ENCODE measurements around the gene C5orf34.
"Not testable (repeated sequence)": the region's sequence is repeated elsewhere in the genome, so short reads cannot be mapped to it uniquely, and the experiment has no call there.

Gene C5orf34

DNA sequence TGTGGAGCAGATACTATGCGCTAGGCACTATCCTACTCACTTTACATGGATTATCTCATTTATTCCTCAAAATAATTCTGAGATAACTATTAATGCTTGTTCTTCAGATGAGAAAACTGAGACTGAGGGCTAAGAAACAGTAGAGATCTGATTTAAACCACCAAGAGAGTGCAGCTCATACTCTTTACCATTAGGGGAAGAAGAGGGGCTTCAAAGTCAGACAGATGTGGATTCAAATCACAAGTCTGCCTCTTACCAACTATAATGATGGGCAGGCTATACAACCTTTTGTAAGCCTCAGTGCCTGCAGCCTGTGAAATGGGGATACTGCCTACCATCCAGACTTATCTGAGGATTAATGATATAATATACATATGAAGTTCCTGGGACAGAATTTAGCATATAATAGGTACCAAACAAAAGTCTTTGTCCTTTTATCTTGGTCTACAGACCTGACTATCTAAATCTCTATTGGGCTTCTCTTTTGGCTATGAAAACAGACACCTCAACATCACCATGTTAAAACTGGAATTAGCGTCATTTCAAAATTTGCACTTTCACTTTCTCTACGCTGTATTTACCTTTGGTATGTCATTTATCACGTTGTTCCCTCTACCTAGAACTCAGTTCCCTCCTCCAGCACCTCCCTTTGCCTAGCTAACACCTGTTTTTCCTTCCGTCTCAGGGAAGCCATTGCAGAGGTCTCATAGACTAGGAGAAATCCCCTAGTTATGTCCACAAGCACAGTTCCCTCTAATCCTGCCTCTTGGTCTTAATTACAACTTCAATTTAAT lies 17.4 kb downstream of the C5orf34 start:
- H3K36me3 Mint-ChIP-seq (ENCODE audit: insufficient read depth): no peaks in the 10 kb centered on the region
- H3K27ac Mint-ChIP-seq (ENCODE audit: low read depth): peak overlapping the region; percentile 22
- H3K27me3 Mint-ChIP-seq: no peaks in the 10 kb centered on the region
- DNase-seq (ENCODE audit: low spot score in 2 of 2): no peak
- peak; percentile 54 for ATAC-seq (replicated peaks; ENCODE audit: extremely low read depth, poor library complexity, severe bottlenecking)
- H3K9me3 Mint-ChIP-seq: no peaks in the 10 kb centered on the region
- H3K4me1 Mint-ChIP-seq: no peaks in the 10 kb centered on the region
- peak overlapping the region; percentile 64 for H3K4me3 Mint-ChIP-seq

- no peak for DNase-seq (ENCODE audit: low spot score in 2 of 2)
- no peaks in the 10 kb centered on the region for H3K4me1 Mint-ChIP-seq
- no peaks in the 10 kb centered on the region for H3K27me3 Mint-ChIP-seq
- H3K36me3 Mint-ChIP-seq (ENCODE audit: insufficient read depth): no peaks in the 10 kb centered on the region
- no peaks in the 10 kb centered on the region for H3K9me3 Mint-ChIP-seq
- no peak for ATAC-seq (replicated peaks; ENCODE audit: extremely low read depth, poor library complexity, severe bottlenecking)
- no peak overlapping the region for H3K27ac Mint-ChIP-seq (ENCODE audit: low read depth)
- no peak overlapping the region for H3K4me3 Mint-ChIP-seq
Measured at GRCh38 chr5:43491326-43491725, 23.6 kb downstream of the C5orf34 start.

- no peaks in the 10 kb centered on the region for H3K9me3 Mint-ChIP-seq
- no peak overlapping the region for H3K4me3 Mint-ChIP-seq
- peaks cover 35% of the 10 kb centered on the region for H3K4me1 Mint-ChIP-seq
- no peaks in the 10 kb centered on the region for H3K27me3 Mint-ChIP-seq
- ATAC-seq (replicated peaks; ENCODE audit: extremely low read depth, poor library complexity, severe bottlenecking) (no peak), DNase-seq (ENCODE audit: low spot score in 2 of 2) (no peak)
- H3K36me3 Mint-ChIP-seq (ENCODE audit: insufficient read depth): peaks cover 13% of the 10 kb centered on the region
- H3K27ac Mint-ChIP-seq (ENCODE audit: low read depth): peak overlapping the region; percentile 60
Measured at GRCh38 chr5:43486353-43486752, 28.6 kb downstream of the C5orf34 start.

DNA sequence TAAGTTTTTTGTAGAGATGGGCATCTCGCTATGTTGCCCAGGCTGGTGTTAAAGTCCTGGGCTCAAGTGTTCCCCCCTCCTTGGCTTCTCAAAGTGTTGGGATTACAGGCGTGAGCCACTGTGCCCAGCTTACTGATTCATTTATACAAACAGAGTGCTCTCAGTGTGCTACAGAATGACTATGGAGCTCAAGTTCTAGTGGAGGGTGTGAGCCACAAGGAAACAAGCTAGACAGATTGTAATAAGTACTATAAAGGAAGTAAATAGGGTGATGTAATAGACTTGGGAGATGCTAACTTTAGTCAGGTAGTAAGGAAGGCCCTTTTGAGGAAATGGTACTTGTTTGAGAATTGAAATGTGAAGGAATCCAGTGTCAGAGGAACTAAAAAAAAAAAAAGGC lies 29.5 kb downstream of the C5orf34 start:
- H3K27ac Mint-ChIP-seq (ENCODE audit: low read depth): peak overlapping the region; percentile 60
- peaks cover 35% of the 10 kb centered on the region for H3K4me1 Mint-ChIP-seq
- H3K9me3 Mint-ChIP-seq: no peaks in the 10 kb centered on the region
- peaks cover 13% of the 10 kb centered on the region for H3K36me3 Mint-ChIP-seq (ENCODE audit: insufficient read depth)
- ATAC-seq (replicated peaks; ENCODE audit: extremely low read depth, poor library complexity, severe bottlenecking): no peak
- no peak for DNase-seq (ENCODE audit: low spot score in 2 of 2)
- no peaks in the 10 kb centered on the region for H3K27me3 Mint-ChIP-seq
- H3K4me3 Mint-ChIP-seq: no peak overlapping the region

DNA sequence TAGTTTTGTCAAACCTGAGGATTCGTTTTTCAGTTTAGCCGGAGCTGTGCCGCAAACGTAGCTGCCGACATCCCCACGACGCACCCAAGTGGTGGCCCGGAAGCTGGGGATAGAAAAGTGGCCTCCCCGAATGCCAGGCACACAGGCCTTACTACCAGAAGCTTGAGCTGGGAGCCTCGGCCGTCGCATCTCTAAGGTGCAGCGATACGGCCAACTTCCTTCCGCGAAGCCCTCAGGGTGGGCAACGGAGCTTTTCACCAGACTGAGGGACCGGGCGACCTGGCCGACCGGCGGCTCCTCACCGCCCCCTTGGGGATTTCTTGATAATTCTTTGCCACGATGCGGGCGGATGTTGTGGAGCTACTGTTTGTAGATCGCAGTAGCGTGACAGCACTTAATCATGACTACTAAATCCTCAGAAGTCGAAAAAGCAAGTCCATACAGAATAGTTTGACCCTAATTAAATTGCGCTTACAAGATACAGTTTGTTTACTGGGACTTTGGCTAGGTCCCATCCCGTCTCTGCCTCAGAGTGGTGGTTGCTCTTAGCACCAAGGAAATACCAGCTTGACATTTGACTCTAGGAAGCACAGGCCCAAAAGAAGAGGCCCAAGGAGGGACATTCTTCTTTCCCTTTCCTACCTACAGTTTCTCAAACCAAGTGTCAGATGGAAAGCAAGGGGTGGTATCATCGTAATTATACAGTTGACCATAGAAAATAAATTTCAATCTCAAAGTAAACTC lies 30.7 kb downstream of the C5orf34 start:
- H3K36me3 Mint-ChIP-seq (ENCODE audit: insufficient read depth): peaks cover 13% of the 10 kb centered on the region
- peak overlapping the region; percentile 88 for H3K4me3 Mint-ChIP-seq
- H3K27ac Mint-ChIP-seq (ENCODE audit: low read depth): peak overlapping the region; percentile 98
- no peaks in the 10 kb centered on the region for H3K27me3 Mint-ChIP-seq
- DNase-seq (ENCODE audit: low spot score in 2 of 2) (peak; percentile 81 to 84), ATAC-seq (replicated peaks; ENCODE audit: extremely low read depth, poor library complexity, severe bottlenecking) (peak; percentile 78)
- no peaks in the 10 kb centered on the region for H3K9me3 Mint-ChIP-seq
- H3K4me1 Mint-ChIP-seq: peaks cover 35% of the 10 kb centered on the region

GRCh38 chr5:43483298-43484105 lies 31.4 kb downstream of the C5orf34 start, which contains the start of gene TMEM267:
TSS of gene TMEM267 (minus strand) at chr5:43483865. CDS start at chr5:43453969, 29,896 bp downstream.
- peak within 1 kb of the TSS; percentile 88 for H3K4me3 Mint-ChIP-seq
- peak within 1 kb of the TSS; percentile 98 for H3K27ac Mint-ChIP-seq (ENCODE audit: low read depth)
- H3K27me3 Mint-ChIP-seq: no peaks in the 10 kb centered on the region
- DNase-seq (ENCODE audit: low spot score in 2 of 2) (peak; percentile 70 to 72), ATAC-seq (replicated peaks; ENCODE audit: extremely low read depth, poor library complexity, severe bottlenecking) (peak; percentile 84)
- H3K4me1 Mint-ChIP-seq: peaks cover 35% of the 10 kb centered on the region
- no peaks in the 10 kb centered on the region for H3K9me3 Mint-ChIP-seq
- peaks cover 13% of the 10 kb centered on the region for H3K36me3 Mint-ChIP-seq (ENCODE audit: insufficient read depth)

GRCh38 chr5:43482490-43483297 lies 32.3 kb downstream of the C5orf34 start:
- peaks cover 35% of the 10 kb centered on the region for H3K4me1 Mint-ChIP-seq
- H3K36me3 Mint-ChIP-seq (ENCODE audit: insufficient read depth): peaks cover 13% of the 10 kb centered on the region
- H3K27ac Mint-ChIP-seq (ENCODE audit: low read depth): peak overlapping the region; percentile 98
- DNase-seq (ENCODE audit: low spot score in 2 of 2): no peak
- peak overlapping the region; percentile 88 for H3K4me3 Mint-ChIP-seq
- no peak for ATAC-seq (replicated peaks; ENCODE audit: extremely low read depth, poor library complexity, severe bottlenecking)
- H3K9me3 Mint-ChIP-seq: no peaks in the 10 kb centered on the region
- H3K27me3 Mint-ChIP-seq: no peaks in the 10 kb centered on the region

DNA sequence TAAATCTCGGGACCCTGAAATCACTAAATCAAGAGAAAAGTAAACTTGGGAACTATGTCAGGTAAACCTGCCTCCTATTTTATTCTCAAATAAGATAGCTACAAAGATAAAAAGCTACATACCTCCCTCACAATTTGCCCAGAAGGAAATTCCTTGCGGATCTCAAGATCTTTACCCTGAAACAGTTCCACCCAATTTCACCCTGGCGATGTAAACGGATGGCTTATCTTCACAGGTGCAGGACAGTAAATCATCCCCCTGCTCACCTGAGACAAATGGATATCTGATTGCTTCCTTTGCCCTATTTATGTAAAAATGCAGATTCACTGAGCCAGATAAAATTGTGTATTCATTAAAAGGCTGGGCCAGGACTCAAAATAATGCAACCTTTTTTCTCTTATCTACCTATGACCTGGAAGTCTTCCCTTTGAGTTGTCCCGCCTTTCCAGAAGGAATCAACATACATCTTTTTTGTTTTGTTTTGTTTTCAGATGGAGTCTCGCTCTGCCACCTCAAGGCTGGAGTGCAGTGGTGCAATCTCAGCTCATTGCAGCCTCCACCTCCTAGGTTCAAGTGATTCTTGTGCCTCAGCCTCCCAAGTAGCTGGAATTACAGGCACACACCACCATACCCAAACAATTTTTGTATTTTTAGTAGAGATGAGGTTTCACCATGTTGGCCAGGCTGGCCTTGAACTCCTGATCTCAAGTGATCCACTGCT lies 45.1 kb downstream of the C5orf34 start:
- Mint-ChIP-seq H3K27me3 (no peaks in the 10 kb centered on the region), H3K27ac (ENCODE audit: low read depth) (no peak overlapping the region), H3K4me1 (peaks cover 42% of the 10 kb centered on the region), H3K9me3 (peaks cover 14% of the 10 kb centered on the region), H3K36me3 (ENCODE audit: insufficient read depth) (peaks cover 12% of the 10 kb centered on the region), H3K4me3 (no peak overlapping the region)
- DNase-seq (ENCODE audit: low spot score in 2 of 2) (no peak), ATAC-seq (replicated peaks; ENCODE audit: extremely low read depth, poor library complexity, severe bottlenecking) (no peak)

DNA sequence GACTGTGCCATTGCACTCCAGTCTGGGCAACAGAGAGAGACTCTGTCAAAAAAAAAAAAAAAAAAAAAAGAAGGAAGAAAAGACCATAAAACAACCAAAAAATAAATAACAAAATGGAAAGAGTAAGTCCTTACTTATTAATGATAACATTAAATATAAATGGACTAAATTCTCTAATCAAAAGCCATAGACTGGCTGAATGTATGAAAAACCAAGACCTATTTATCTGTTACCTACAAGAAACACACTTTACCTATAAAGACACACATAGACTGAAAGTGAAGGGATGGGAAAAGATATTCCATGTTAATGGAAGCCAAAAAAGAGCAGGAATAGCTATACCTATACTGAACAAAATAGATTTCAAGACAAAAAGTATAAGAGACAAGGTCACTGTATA lies 47.8 kb downstream of the C5orf34 start:
- H3K27ac Mint-ChIP-seq (ENCODE audit: low read depth): no peak overlapping the region
- peaks cover 29% of the 10 kb centered on the region for H3K4me1 Mint-ChIP-seq
- DNase-seq (ENCODE audit: low spot score in 2 of 2) (no peak), ATAC-seq (replicated peaks; ENCODE audit: extremely low read depth, poor library complexity, severe bottlenecking) (no peak)
- H3K36me3 Mint-ChIP-seq (ENCODE audit: insufficient read depth): peaks cover 8% of the 10 kb centered on the region
- H3K4me3 Mint-ChIP-seq: no peak overlapping the region
- H3K27me3 Mint-ChIP-seq: no peaks in the 10 kb centered on the region
- H3K9me3 Mint-ChIP-seq: peaks cover 14% of the 10 kb centered on the region

- H3K36me3 Mint-ChIP-seq (ENCODE audit: insufficient read depth); DNase-seq (ENCODE audit: low spot score in 2 of 2); ATAC-seq (replicated peaks; ENCODE audit: extremely low read depth, poor library complexity, severe bottlenecking); H3K27me3 Mint-ChIP-seq; H3K4me3 Mint-ChIP-seq; H3K27ac Mint-ChIP-seq (ENCODE audit: low read depth): not testable (repeated sequence)
- Mint-ChIP-seq H3K9me3 (peaks cover 14% of the 10 kb centered on the region), H3K4me1 (peaks cover 19% of the 10 kb centered on the region)
Measured at GRCh38 chr5:43465455-43465854, 49.5 kb downstream of the C5orf34 start.

DNA sequence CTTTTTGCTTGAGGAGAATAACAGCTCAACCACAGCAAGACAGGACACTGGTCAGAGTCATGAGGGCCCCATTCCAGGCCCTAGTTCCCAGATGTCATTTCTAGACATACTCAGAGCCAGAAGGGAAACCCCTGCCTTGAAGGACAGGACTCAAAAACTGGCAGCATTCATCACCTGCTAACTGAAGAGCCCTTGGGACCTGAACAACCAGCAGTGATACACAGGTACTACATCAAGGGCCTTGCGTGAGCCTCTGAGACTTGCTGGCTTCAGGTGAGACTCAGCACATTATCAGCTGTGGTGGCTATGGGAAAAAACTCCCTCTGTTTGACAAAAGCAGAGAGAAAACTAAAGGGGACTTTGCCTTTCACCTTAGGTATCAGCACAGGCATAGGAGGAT lies 53.9 kb downstream of the C5orf34 start:
- ATAC-seq (replicated peaks; ENCODE audit: extremely low read depth, poor library complexity, severe bottlenecking) (no peak), DNase-seq (ENCODE audit: low spot score in 2 of 2) (no peak)
- no peak overlapping the region for H3K27ac Mint-ChIP-seq (ENCODE audit: low read depth)
- H3K4me1 Mint-ChIP-seq: peaks cover 16% of the 10 kb centered on the region
- no peaks in the 10 kb centered on the region for H3K27me3 Mint-ChIP-seq
- H3K4me3 Mint-ChIP-seq: no peak overlapping the region
- H3K36me3 Mint-ChIP-seq (ENCODE audit: insufficient read depth): peaks cover 2% of the 10 kb centered on the region
- H3K9me3 Mint-ChIP-seq: peaks cover 5% of the 10 kb centered on the region

Measured in central memory CD8-positive, alpha-beta T cell (primary cell).